PC-3 (cell line): ENCODE data around the gene CCDC122.

Experiments used
- EZH2 ChIP-seq: fragments of 300-600 bp; sonication (generic); IDR thresholded peaks from one replicate; pipeline ENCODE4 v1.6.1; 2017; ENCODE audit warnings: antibody characterized with exemption, mild to moderate bottlenecking, low read length; ENCODE audit not compliant: unreplicated experiment
- EZH2phosphoT487 ChIP-seq: fragments of 300-600 bp; sonication (generic); IDR thresholded peaks from 2 replicates; pipeline ENCODE4 v1.6.1; 2018; ENCODE audit warnings: mild to moderate bottlenecking, antibody characterized with exemption, low read length, borderline replicate concordance
- TF ChIP-seq, protein P1 (sequence below): fragments of 300-600 bp; sonication (generic); conservative IDR thresholded peaks from 2 replicates; pipeline ENCODE4 v1.5.1; 2017; ENCODE audit warnings: antibody characterized with exemption, low read depth, mild to moderate bottlenecking, low read length

DNA sequence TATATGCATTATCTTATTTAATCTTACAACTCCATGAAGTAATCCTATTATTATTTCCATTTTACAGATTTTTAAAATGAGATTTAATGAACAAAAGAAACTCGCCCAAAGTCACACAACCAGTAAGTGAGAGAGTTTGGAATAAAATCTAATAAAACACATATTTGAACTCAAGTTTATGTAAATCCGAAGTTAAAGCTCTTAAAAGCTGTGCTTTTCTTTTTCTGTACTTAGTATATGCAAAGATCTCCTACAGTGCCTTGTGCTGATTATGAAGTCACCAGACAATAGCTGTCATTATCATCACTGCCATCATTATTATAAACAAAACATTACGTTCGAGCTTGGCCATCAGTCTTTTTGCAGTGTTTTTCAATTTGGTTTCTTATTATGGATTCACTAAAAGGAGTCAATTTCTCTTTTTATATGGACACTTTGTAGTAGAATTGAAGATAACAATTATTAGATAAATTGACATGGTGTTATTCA, 63.1 kb downstream of the CCDC122 start:
- no peak for TF ChIP-seq EZH2
- TF ChIP-seq, protein P1, sequence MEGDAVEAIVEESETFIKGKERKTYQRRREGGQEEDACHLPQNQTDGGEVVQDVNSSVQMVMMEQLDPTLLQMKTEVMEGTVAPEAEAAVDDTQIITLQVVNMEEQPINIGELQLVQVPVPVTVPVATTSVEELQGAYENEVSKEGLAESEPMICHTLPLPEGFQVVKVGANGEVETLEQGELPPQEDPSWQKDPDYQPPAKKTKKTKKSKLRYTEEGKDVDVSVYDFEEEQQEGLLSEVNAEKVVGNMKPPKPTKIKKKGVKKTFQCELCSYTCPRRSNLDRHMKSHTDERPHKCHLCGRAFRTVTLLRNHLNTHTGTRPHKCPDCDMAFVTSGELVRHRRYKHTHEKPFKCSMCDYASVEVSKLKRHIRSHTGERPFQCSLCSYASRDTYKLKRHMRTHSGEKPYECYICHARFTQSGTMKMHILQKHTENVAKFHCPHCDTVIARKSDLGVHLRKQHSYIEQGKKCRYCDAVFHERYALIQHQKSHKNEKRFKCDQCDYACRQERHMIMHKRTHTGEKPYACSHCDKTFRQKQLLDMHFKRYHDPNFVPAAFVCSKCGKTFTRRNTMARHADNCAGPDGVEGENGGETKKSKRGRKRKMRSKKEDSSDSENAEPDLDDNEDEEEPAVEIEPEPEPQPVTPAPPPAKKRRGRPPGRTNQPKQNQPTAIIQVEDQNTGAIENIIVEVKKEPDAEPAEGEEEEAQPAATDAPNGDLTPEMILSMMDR = no peak
- no peak for TF ChIP-seq EZH2phosphoT487
